ENCODE results near the gene TNS3.

The TNS3 gene

DNA sequence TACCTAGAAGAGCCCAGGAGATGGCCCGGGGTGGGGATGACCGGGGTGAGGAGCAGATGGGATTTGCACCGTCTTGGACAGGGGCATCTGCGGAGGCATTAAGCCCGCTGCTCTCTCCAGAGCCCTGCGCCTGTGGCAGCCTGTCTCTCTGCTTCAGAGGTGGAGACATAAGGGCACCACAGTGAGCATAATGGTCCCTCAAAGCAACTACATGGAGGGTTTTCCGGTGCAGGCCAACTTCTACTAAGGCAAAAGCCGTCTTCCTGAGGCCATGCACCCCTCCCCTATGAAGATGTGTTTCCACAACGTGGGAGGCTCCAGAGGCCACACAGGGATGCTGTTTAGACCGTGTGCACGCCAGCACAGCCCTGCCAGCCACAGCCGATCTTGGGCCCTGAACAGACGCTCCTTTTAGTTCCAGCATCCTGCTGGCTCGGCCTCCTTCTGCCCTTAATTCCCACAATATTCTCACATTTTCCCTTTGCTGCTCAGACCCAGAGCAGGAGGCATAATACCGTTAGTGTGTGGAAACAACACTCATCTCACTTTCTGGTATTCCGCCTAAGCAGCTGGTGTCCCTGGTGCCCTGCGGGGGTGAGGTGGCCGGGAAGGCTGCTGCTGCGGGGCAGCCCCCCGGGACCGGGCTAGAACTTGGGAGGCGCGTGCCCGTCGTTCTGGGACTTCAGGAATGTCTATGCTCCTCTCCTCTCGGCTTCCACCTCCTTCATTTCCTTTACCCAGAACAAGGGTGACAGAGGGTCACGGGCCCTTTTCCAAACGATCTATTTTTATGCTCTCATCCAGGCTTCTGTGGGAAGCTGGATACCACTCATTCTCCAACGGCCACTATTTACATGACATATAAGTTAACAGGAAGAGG is 266.9 kb downstream of the TNS3 start:
- FAIRE-seq, result no peak

DNA sequence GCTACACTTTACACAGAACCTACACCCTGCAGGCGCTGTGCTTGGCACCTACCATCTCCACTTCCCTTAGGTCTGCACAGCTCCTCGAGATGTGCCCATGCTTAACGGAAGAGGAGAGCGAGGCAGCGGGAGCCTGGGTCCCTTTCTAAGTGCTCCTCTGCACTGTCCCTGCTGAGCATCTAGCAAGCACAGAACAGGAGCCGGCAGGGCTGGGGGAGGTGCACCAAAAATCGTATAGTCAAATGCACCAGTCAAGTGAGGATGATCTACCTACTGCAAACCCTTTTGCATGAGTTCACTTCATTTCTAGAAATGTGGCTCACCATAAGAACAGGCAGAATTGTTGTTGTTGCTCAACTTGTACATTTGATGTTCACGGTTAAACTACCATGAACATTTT is 267.7 kb downstream of the TNS3 start:
- no peak for FAIRE-seq

DNA sequence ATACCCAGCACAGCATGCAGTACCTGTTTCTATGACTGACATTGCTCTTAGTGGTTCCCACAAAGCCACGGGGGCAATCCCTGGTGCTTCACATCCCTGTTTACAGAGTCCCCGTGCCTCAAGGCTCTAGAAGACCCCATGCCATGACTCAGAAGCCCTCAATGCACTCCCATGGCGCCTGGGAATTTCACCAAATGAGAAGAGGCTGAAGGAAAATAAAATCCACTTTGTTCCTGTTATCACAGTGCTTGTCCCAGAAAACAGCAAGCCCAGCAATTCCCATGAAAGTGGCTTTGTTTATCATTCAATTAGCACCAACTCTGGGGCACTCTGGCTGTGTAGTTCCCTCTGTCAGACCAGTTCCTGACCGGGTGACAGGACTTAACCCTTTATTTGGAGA is 268.3 kb downstream of the TNS3 start:
- no peak for FAIRE-seq

DNA sequence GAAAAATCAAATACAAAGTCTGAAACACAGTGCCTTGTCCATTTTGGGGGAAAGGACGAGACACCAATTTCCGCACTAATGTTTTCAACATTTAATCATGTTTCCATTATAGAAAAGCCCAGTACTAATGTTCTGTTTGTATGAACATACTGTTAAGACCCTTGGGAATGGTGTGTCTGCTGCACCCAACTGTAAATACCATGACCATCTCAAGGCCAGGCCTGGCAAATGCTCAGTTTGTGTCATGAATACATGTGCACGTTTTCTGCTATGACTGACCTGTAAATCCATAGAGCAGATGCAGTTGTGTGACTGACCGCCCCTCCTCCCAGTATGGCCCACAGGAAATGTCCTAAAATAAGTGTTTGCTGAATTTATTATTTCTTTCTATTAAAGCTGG is 270.0 kb downstream of the TNS3 start:
- no peak for FAIRE-seq

DNA sequence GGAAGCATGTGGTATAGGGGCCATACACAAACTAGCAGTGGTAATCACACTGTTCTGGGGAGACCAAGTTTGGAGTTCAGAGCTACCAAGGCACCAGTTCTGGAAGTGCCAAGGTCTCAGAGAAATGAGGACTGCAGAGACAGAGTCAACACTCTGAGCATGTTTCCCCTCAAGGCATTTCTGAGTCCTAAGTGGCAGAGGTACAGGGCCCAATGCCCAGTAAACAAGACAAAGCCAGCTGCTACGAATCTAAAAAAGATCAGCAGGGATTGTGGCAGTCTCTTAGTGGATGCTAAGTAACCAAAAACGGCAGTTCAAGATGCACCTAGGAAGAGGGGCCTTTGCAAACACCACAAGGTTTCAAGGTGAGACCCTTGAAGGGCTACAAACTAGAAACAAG is 271.9 kb downstream of the TNS3 start:
- no peak for FAIRE-seq

DNA sequence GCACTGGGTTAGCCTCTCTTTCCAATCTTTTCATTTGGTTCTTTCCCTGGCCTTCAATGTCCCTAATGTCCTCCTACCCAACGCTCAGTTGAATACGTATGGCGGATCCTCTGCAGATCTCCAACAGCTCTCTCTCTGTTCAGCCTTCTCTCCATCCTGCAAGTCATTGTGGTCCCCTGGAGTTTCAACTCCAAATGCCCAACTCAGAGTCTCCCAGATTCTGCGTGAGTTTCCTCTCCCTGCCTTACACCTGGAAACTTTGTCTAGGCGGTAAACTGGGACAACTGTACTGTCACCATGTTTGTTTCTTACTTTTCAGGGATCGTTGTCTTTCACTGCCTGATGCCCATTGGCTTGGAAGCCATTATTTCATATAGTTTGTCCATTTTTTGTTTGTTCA is 273.1 kb downstream of the TNS3 start:
- FAIRE-seq, result no peak

DNA sequence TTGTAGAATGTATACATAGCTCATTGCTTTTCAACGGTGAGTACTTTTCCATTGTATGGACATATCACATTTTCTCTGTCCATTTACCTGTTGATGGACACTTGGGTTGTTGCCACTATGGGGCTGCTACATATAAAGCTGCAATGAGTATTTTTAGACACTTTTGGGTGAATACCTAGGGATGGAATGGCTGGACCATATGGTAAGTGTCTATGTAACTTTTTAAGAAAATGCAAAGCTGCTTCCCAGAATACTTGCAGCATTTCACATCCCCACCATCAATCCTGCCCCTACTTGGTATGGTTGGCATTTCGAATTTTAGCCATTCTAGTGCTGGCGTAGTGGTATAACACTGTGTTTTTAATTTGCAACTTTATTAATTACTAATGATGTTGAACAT is 274.6 kb downstream of the TNS3 start:
- no peak for FAIRE-seq

DNA sequence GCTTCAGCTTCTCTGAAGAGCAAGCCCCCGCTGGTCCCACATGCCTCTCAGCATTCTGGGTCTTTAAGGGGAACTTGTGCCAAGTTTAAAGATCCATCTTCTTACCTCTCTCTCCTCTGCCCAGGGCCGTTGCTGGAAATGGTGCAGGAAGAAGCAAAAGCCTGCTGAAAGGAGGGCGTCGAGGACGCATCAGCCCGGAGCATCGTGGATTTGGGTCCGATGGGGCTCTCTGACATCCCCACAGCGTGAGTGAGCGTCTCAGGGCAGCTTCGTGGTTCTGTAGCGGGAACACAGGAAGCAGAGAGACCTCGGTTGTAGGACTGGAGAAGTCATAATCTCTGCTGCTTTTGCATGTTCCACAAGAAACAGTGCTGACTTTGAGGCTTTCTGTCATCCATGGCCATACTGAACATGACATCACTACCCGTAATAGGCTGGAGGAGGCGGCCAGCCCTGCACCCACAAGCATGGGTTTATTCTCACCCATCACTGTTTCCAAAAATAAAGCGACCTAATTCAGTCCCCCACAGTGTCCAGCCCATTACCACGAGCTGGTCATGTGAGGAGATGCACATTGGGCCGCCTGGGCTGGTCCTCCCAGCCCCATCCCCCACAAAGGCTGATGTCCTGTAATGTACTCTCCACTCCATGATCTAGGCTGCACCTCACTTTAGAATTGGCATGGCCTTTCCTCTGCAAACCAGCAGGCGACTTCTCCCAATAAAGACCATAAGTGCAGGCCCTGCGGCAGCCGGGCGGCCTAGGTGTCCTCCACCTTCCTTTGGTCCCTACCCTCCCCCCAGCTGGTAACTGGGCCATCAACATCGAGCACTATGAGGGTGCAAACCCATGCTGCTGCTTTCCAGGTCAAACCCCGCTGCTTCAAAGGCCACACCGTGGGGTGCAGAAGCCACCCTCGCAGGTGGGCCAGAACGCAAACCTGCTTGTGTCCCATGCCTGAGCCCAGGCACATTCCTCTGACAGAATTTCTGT is 276.9 kb downstream of the TNS3 start:
- FAIRE-seq, result no peak

DNA sequence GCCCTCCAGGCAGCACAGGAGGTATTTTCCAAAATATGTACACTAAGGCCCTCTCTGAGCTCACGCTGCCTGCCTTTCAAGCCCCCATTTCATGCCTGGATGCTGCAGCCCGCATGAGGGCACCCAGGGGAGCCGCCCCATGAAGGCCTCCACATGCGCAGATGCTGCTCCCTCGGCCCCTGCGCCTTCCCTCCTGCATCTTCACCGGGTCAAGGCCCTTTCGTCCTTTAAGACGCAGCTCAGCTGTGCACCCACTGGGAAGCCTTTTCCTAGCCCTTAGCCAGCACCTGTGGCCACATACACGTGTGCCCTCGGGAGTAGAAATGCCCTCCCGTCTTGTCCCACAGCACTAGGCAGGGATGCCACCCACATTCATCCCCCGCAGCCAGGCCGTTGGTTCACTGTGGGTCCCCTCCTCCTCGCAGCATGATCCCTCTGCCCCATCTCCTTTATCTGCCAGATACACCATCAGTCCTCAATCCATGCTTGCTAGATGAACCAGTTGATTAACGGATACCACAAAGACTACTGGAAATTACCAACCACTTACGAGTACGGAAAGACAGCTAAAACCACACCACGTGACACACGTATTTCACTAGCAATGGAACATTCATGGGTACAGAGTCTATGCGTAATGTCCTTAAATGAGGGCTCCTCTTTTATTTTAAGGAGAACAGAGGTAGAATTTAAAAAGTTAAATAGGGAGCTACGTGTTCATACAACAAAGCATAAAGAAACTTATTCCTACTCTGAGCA is 278.0 kb downstream of the TNS3 start:
- no peak for FAIRE-seq

DNA sequence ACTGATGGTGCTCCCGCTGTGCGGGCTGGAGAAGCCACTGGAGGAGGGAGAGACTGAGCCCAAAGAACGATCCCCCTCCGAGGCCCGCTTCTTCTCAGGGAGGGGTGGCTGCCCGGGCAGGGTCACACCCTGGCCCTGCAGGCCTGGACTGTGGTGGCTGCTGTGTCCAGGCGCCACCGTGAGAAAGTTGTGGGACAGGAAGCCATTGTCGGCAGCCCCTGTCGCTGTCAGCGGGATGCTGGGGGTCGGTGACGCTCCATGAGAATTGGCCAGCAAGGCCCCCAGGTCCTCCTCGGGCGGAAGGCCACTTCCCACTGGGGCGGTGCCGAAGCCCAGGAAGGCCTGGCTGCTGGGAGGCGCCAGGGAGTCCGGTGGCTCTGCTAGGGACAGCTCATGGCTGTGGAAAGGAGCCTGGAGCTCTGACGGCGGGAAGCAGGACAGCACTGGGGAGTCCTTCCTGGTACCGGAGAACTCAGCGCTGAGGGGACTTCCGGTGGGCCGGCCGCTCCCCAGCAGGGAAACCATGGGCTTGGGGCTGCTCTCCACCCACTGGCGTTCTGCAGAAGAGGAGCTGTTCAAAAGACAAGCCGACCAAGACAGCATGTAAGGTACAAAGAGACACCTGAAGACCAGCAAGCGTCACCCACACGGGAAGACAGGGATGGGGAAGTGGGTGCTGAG is 278.8 kb downstream of the TNS3 start:
- no peak for FAIRE-seq

DNA sequence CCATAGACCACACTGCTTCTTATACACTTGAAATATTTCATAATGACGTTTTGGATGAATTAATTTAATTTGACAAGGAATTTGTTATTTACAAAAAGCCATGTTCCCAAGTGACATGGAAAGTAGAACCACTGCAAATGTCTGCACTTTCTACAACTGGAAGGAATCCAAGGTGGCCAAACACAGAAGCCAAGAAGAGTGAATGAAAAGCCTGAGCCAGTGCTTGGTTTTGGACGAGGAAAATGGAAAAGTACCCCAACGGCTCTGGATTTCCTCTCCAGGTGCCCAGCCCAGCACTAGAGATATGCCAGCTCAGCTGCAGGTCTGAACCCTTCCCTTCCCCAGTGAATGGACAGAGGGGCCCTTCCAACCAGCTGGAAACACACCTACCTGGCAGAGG is 279.4 kb downstream of the TNS3 start:
- no peak for FAIRE-seq

DNA sequence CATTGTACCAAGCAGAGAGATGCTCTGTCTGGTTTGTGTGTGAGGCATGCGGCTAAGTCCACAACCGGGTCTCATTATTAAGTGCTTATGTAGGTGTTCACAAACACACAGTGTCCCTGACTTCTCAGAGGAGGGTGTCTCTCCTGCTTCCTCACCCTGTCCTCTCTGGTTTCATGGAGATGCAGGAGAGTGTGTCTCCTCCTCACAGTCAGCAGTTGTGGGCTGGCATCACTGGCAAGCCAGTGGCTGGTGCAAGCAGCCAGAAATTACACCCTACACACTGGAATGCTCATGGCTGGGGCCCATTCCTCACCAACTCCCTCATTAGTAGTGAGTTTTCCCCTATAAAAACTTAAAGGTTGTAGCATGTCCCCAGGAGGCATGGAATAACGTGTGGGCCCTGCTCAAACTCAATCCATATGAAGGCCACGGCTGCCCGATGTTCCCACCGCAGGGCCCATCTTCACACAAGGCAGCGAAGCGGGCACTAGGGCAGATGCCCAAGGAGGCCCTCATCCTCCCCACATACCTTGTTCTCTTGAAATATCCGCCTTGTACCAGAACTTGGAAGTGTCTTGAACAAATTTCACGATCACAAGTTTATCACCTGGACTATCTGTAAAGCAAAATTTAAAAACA is 280.1 kb downstream of the TNS3 start:
- no peak for FAIRE-seq

DNA sequence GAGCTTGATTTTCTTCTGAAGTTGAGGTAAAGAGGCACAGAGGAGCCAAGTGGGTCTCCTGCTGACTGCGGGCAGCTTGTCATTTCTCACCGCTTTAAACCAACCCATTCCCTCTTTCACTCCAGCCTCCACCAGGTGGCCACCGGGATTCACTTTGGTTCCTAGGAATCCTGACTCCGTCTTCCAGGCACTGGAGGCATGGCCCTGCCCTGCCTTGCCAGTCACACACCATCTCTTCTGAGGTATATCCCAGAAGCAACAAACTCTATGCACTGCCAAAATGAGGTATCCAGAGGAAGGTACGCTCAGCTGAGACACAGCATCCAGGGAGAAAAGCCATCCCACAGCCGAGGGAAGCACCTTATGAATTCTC is 280.8 kb downstream of the TNS3 start:
- FAIRE-seq, result no peak

DNA sequence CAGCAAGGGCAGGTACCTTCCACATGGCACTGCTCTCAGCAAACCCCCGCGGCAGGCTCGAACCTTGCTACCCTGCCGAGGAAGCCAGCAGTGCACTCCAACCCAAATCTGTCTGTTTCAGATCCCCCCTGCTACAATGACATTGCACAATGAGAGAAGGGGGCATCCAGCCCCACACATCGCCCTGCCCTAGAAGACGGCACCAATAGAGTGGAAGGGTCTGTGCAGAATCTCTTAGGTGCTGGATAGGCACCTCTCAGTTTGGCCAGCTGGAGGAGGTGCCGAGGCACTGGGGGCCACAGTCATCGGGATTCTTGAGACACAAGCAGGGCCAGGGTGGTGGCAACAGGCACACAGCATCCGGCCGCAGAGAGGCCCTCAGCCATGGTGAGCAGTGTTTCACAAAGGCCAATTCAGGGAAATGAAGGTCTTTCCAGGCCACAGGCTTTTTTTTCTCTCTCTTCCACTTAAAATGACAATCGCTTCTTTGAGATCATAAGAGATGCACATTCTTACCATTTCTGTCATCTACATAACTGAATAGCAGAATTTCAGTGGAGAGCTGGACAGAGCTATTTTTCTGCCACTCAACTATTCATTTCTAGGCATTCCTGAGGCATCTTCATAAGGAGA is 281.3 kb downstream of the TNS3 start:
- no peak for FAIRE-seq

DNA sequence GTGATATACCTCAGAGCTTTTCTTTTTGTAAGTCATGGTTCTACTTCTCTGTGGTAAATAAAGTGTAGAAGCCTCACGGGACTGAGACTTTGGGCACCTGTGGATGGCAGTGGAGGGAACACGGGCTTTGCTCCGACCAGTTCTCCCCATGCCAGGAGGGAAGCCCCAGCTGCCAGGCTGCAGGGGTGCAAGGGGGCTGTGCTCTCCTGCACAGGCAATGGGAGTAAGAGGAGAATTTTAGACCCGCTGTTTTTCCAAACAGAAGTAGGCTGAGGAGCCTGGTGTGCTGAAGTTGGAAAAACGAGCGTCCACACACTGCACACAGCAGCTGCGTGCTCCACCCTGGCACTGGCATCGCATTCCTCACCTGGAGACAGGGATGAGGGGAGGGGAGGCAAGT is 282.4 kb downstream of the TNS3 start:
- FAIRE-seq, result no peak

DNA sequence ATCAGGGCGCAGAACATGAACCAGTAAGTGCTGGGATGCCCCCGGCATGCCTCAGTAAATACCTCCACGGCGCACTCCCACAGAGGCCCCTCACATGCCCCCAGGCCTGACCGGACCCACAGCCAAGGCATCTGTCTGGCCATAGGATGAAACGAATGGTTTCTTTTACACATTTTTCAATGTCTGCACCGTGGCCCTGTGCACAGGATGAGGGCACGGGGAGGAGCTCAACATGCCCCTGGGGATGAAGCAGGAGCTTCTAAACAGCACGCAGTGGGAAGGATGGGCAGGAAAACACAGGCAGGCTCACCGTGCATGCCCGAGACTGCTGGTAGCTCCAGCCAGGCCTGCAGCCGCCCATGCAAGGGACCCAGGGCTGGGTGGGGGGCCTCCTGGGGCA is 283.3 kb downstream of the TNS3 start:
- no peak for FAIRE-seq

DNA sequence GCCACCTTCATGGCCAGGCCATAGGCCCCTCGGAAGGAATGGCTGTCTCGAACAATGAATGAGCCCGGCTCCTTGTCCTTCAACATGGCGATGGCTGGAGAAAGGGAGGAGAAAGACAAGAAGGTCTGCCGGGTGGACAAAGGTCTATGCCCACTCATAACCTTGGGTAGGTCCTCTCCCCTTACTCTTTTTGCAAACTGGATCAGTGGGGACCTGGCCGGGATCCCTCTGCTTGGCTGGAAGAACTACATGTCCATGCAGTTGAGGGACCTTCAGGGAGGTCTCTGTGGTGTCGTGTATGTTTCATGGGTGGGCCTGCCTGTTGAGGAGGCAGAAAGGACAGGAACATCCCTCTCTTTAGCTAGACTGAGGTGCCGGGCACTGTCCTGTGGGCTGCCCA is 284.8 kb downstream of the TNS3 start:
- FAIRE-seq, result no peak

DNA sequence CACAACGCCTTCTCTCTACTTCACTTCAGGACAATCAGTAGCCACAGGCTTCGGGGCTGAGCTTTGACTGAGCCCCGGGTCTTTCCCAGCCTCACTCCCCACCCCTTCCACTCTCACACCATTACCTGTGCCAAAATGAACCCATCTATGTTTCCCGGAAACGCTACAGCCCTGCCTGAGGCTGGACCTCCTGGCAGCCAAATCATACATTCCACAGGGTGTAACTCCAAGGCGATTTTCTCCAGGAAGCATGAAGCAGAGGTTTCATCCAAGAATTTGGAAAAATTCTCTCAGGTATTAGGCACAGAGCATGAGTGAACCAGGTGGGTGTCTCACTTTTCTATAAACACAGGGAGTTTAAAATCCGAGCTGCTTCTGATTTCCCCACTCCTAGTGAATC is 286.3 kb downstream of the TNS3 start:
- FAIRE-seq, result no peak

DNA sequence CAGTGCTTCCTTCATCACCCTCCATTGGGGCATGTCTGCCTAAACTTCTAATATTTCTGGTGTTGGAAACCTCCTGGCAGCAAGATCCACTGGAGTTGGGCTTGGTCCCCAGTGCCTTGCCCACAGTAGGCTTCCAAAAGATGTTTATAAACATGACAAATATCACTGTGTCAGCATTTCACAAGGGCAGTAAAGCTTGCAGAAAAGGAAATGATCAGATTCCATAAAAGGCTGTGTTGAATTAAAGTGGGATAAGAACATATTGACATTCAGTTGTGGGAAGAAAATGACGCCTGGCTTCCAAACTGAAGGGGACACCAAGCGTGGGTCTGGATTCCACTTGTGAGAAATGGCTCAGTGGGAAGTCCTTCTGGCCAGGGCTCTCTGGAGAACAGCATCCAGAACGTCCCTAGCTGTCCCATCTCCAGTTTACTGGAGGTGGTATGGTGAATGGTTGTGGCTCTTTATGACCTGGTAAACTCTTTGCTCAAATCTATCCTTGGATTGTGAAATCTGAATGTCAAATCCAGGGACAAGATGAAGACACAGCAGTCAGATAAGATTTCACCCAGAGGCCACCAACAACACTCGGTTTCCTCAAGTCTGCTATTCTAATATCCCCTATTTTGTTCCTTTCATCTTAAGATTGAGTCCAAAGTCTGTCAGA is 287.2 kb downstream of the TNS3 start:
- no peak for FAIRE-seq

DNA sequence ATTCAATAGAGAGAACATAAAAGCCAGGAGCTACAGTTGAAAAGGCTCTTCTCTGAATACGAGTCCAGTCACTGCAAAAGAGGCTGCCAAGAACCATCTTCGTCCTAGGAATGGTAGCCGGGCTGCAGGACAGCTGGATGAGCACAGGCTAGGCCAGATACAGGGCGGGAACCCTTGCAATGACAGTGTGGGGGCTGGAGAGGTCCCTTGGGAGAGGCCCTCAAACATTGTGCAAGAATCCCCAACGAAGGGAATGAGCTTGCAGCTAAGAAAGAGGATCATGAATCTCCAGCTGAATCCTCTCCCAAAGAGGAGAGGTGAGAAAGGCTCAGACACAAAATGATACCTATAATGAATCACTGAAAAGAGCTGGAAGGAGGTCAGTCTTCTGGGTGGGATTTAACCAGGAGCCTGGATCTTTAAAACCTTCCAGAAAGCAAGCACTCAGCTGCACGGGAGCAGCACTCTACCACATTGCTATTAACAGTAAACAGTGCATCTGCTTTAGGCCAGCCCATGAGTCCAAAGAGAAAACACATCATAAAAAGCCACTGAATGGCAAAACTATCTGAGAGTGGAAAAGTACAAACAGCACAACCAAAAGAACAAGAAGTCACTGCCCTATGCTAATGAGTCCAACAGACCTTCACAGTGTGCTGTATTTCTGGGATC is 287.9 kb downstream of the TNS3 start:
- FAIRE-seq, result no peak

Data from A204.1 (cell line).